Measurements from ENCODE around the gene TBL2.
"Not testable (repeated sequence)": the region's sequence is repeated elsewhere in the genome, so short reads cannot be mapped to it uniquely, and the experiment has no call there.

The TBL2 gene

GRCh38 chr7:73533742-73534141, 44.6 kb downstream of the TBL2 start:
- no peak for DNase-seq

GRCh38 chr7:73532224-73532623, 46.2 kb downstream of the TBL2 start:
- no peak for DNase-seq

- DNase-seq: no peak
Observed at GRCh38 chr7:73530800-73531199, 47.6 kb downstream of the TBL2 start.

GRCh38 chr7:73526896-73527821, 51.2 kb downstream of the TBL2 start:
- no peak for DNase-seq

GRCh38 chr7:73526158-73526494, 52.3 kb downstream of the TBL2 start:
- DNase-seq: not testable (repeated sequence)

GRCh38 chr7:73522105-73522872, 56.1 kb downstream of the TBL2 start, which contains the start of gene BAZ1B:
TSS of gene BAZ1B (minus strand) at chr7:73522293. CDS start at chr7:73521933, 360 bp downstream.
- DNase-seq: peak; percentile 88 to 99 (median 97)

GRCh38 chr7:73521636-73522104, 56.7 kb downstream of the TBL2 start:
- DNase-seq: peak in 7 of 14 donors; percentile 52 to 94 (median 74)

GRCh38 chr7:73520673-73521635, 57.4 kb downstream of the TBL2 start:
- DNase-seq: peak in 4 of 14 donors; percentile 2 to 35 (median 28)

- DNase-seq: peak in 1 of 14 donors; percentile 1
Observed at GRCh38 chr7:73519867-73520672, 58.3 kb downstream of the TBL2 start.

GRCh38 chr7:73518470-73518869, 59.9 kb downstream of the TBL2 start:
- DNase-seq: no peak

All from C1 segment of cervical spinal cord (tissue), 14 donors.